Activated CD8-positive, alpha-beta memory T cell treated with anti-CD3 and anti-CD28 coated beads for 4 hours (primary cell): ENCODE results near the gene LRRC25.
"Not testable (repeated sequence)": the region's sequence is repeated elsewhere in the genome, so short reads cannot be mapped to it uniquely, and the experiment has no call there.

Experiments
- DNase-seq, 2 donors: peaks; one replicate each; pipeline ENCODE4 v3.0.0-alpha.2; 2020; ENCODE audit warnings: low read depth in 2 of 2

LRRC25 gene

DNA sequence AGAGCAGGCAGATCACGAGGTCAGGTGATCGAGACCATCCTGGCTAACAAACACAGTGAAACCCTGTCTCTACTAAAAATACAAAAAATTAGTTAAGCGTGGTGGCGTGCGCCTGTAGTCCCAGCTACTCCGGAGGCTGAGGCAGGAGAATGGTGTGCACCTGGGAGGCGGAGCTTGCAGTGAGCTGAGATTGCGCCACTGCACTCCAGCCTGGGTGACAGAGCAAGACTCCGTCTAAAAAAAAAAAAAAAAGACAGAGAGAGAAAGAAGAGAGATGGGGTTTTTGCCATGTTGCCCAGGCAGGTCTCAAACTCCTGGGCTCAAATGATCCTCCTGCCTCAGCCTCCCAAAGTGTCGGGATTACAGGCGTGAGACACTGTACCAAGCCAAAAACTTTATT is 8.3 kb upstream of the LRRC25 start:
- DNase-seq, result not testable (repeated sequence)

DNA sequence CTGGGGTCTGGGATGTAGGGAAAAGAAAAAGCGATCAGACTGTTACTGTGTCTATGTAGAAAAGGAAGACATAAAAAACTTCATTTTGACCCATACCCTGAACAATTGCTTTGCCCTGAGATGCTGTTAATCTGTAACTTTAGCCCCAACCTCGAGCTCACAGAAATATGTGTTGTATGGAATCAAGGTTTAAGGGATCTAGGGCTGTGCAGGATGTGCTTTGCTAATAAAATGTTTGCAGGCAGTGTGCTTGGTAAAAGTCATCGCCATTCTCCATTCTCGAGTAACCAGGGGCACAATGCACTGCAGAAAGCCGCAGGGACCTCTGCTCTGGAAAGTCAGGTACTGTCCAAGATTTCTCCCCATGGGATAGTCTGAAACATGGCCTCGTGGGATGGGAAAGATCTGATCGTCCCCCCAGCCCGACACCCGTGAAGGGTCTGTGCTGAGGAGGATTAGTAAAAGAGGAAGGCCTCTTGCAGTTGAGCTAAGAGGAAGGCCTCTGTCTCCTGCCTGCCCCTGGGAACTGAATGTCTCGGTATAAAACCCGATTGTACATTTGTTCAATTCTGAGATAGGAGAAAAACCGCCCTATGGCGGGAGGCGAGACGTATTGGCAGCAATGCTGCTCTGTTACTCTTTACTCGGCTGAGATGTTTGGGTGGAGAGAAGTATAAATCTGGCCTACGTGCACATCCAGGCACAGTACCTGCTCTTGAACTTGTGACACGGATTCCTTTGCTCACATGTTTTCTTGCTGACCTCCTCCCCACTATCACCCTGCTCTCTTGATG is 5.2 kb upstream of the LRRC25 start:
- DNase-seq, result not testable (repeated sequence)

DNA sequence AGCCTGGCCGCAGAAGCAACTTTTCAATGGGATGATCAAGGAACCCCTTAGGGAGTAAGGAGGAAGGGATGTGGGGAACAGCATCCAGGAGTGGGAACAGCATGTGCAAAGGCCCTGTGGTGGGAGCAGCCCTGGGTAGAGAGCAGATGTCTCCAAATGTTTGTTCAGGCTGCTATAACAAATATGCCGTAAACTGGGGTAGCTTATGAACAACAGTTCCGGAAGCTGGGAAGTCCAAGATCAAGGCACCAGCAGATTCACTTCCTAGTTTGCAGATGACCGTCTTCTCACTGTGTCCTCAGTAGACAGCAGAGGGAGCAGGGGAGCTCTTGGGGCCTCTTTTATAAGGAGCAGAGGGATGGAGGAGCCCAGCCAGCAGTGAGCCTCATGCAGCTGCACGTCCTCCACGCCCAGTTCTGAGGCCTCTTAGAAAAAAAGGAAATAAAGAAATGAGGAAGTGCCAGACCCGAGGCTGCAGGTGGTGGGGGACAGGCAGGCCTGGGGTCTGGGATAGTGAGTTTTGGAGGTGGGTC is 4.2 kb upstream of the LRRC25 start:
- DNase-seq, result no peak

- no peak for DNase-seq
Measured at GRCh38 chr19:18399008-18399407, 1.6 kb upstream of the LRRC25 start.

DNA sequence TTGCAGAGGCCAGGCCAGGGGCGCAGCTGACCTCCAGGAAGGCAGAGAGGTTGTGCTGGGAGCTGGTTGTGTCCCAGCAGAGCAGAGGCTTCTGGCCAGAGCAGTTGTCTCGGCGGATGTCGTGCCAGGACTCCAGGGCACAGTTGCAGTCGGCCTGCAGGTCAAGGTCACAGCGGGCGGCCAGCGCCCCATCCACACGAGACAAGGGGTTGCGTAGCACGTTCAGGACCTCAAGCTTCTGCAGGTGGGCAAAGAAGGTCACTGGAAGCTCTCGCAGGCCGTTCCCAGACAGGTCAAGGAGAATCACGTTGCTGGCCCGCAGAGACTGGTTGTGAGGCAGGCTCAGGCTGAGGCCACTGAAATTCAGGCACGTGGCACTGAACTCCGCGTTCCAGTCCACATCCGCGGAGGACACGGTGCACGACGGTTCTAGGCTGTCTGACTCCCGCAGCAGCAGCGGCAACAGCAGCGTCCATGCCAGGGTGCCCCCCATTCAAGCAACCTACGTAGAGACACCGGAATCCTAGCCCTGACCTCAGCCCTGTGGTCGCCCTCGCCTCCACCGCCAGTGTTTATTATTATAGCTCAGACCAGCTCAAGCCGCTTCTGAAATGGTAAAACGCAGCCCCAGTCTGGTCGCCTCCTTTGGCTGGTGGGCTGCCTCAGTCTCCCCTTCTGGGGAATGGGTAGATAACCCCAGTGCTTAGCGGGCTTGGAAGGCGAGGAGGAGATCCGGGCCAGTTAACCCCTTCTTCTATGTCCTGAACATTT is 766 bp downstream of the LRRC25 start:
- DNase-seq, result no peak

DNA sequence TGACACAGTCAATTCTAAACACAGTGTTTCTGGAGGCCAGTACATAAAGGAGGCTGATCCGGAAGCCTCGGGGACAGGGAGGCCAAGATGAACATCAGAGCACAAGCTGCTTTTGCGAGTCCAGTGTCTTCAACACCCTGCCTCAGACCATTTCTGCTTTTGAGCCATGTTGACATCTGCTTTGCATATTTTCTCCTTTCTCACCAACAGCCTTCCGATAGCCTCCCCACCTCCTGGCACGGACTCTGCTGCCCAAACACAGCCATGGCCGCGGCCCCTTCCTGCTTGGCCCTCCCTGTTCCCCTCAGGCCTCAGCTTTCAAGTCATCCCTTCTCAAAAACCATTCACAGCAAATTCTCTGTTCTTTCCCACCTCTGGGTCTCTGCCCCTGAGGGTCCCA is 3.6 kb downstream of the LRRC25 start:
- no peak for DNase-seq

DNA sequence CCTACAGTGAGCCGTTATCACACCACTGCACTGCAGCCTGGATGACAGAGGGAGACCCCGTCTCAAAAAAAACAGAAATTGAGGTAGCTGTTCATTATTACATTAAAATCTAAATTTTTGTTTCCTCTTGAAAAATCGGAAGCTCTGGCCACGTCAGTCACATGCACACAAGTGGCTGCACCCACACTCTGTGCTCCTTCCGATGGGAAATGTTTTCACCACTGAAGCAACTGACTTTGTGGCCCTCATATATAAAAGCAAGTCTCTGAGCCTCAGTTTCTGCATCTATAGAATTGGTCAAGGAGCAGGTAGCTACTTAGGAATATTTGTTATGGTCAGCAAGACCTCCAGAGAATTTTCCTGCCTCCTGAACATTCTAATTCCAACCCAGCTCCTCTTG is 4.5 kb downstream of the LRRC25 start:
- no peak for DNase-seq

GRCh38 chr19:18392417-18392816 is 5.0 kb downstream of the LRRC25 start:
- DNase-seq, result no peak

- no peak for DNase-seq
Measured at GRCh38 chr19:18391509-18392075, 5.8 kb downstream of the LRRC25 start.

DNA sequence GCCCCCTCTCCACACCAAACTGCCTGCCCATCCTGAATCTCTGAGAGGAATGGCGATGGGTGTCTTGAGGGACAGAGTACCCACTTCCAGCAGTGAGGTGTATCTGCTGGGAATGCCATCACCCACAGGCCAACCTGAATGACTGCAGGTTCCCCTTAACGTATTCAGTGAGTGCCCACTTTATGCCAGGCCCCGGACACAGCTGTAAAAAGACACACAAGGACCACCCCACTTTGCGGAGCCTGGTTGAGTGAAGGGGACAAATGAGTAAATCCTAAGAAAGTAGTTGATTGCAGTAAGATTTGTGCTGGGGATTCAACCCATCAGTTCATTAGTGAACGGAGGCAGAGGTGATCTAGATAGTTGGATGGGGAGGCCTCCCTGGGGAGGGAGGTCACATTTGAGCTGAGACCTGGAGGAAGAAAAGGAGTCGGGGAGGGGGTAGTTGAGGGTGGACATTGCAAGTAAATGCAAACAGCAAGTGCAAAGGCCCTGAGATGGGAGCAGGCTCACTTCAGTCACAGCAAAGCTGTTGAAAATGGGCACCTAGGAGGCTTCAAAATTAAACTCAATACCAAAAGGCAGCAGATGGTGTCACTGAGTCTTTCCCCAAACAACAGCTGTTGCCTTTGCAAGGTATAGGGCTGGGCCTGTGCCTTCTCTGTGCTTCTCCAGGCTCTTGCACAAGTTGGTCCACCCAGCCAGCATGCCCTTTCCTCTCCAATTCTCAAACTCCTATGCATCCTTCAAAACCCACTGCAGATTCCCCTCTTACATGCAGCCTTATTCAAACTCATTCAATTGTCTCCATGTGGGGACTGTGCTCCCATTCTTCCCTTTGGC is 7.1 kb downstream of the LRRC25 start:
- no peak for DNase-seq

DNA sequence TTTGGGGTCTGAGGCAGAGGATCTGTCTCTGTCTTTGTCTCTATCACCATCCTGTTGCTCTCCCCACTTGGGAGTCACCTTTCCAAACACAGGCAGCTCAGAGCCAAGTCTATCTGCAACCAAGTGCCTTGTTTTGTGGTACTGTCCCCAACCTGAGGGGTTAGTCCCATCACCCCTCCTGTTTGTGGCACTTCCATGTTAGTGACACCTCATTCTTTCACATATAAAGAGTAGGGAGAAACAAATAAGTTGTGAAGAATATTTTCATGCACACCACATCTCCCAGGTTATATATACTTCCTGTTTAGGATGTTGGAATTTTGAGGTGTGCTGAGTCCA is 7.7 kb downstream of the LRRC25 start:
- DNase-seq, result no peak

DNA sequence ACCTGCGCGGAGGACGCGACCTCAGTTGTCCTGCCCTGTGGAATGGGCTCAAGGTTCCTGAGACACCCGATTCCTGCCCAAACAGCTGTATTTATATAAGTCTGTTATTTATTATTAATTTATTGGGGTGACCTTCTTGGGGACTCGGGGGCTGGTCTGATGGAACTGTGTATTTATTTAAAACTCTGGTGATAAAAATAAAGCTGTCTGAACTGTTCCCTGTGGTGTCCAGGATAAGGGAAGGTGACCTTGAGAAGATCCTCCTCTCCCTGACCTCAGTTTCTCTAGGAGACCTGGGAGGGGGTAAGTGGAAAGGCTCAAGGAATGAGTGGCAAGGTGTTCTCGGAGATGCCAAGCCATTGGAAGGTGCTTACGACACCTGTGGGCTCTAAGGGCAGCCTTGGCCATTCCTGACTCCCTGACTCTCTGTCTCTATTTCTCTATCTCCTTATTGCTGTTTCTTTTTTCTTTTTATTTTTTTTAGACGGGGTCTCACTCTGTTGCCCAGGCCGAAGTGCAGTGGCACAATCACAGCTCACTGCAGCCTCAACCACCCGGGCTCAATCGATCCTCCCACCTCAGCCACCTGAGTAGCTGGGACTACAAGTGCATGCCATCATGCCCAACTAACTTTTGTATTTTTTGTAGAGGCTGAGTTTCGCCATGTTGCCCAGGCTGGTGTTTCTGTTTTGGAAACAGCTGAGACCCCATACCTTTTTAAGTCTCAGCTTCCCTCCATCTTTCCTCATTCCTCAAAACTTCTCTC is 8.3 kb downstream of the LRRC25 start:
- no peak for DNase-seq

DNA sequence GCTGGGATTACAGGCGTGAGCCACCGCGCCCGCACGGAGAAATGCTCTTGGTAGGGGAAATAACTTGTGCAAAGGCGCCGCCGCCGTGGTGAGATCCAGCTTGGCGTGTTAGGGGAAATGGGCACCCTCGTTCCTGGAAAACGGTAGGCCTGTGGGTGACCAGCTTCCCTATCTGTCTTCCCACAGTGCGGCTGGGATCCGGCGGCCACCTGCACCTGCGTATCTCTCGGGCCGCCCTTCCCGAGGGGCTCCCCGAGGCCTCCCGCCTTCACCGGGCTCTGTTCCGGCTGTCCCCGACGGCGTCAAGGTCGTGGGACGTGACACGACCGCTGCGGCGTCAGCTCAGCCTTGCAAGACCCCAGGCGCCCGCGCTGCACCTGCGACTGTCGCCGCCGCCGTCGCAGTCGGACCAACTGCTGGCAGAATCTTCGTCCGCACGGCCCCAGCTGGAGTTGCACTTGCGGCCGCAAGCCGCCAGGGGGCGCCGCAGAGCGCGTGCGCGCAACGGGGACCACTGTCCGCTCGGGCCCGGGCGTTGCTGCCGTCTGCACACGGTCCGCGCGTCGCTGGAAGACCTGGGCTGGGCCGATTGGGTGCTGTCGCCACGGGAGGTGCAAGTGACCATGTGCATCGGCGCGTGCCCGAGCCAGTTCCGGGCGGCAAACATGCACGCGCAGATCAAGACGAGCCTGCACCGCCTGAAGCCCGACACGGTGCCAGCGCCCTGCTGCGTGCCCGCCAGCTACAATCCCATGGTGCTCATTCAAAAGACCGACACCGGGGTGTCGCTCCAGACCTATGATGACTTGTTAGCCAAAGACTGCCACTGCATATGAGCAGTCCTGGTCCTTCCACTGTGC is 9.1 kb downstream of the LRRC25 start:
- DNase-seq, result peak; percentile 37 to 54

GRCh38 chr19:18386543-18387271 is 10.7 kb downstream of the LRRC25 start:
- DNase-seq, result no peak

GRCh38 chr19:18385675-18386542 is 11.5 kb downstream of the LRRC25 start, which contains the start of gene GDF15:
Gene GDF15 (plus strand): TSS chr19:18386158. CDS start chr19:18386190, 32 bp downstream.
- DNase-seq, result no peak

GRCh38 chr19:18385359-18385674 is 12.1 kb downstream of the LRRC25 start:
- no peak for DNase-seq

DNA sequence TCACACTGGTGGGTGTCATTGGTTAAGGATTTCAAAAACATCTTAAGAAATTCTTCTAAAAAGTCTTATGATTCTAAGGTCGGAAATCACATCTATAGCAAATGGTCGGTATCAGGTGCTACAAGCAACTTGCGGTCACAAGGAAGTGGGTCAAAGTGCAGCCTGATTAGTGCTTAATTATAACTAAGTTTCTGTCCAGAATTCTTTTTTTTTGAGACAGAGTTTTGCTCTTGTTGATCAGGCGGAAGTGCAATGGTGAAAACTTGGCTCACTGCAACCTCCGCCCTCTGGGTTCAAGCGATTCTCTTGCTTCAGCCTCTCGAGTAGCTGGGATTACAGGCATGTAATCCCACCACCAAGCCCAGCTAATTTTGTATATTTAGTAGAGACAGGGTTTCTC is 12.6 kb downstream of the LRRC25 start:
- no peak for DNase-seq

- not testable (repeated sequence) for DNase-seq
Measured at GRCh38 chr19:18383622-18384021, 13.8 kb downstream of the LRRC25 start.
